A549 (cell line): Measurements from ENCODE around the gene EGFL8. TPM values are rescaled to one million over a fixed set of nuclear protein-coding genes. Genes with fewer than 3 reads are reported as not detected.

Experiments
- ATAC-seq, 2 experiments: fragments of 200-7000 bp in 1 of 2; fragments of >200 bp in 1 of 2; cut with Nextera tagmentation in 1 of 2; cut with Tn5 transposase in 1 of 2; 3 replicates each; pipeline versions ENCODE4 v1.8.0 to v1.9.1; 2018 to 2020; ENCODE audit warnings: mild to moderate bottlenecking in 1 of 2, moderate library complexity in 1 of 2
- CTCF ChIA-PET: fragments of 300-600 bp; sonication (Branson Sonifier 250); formaldehyde crosslinking; extraction: SDS; loops from one replicate; lab custom pipeline; 2021; ENCODE audit warnings: antibody characterized with exemption, inconsistent platforms; lab: Yijun Ruan, JAX
- POLR2A ChIA-PET: fragments of 350-600 bp; formaldehyde crosslinking; extraction: SDS; loops from one replicate; lab custom pipeline; 2021; ENCODE audit warnings: antibody characterized with exemption, inconsistent platforms; lab: Yijun Ruan, JAX
- DNase-seq, 2 experiments: peaks; one replicate each; pipeline versions ENCODE4 v3.0.0 to v3.0.0-alpha.2; 2011 to 2016; ENCODE audit warnings: low read depth in 1 of 2, low spot score in 1 of 2
- FAIRE-seq: peaks from 2 replicates; lab custom pipeline; 2011; peaks lifted over from hg19 to GRCh38; lab: Jason Lieb, UNC
- H3K27ac ChIP-seq, 2 experiments: fragments of >200 bp; sonication (Bioruptor Twin); formaldehyde crosslinking; 3 replicates each; pipeline ENCODE4 v1.5.1; 2016 to 2017
- H3K4me1 ChIP-seq: fragments of >200 bp; sonication (Bioruptor Twin); formaldehyde crosslinking; 3 replicates; pipeline ENCODE4 v1.6.1; 2016
- H3K4me2 ChIP-seq: fragments of >200 bp; sonication (Bioruptor Twin); formaldehyde crosslinking; 3 replicates; pipeline ENCODE4 v1.6.1; 2016
- H3K4me3 ChIP-seq: fragments of >200 bp; sonication (Bioruptor Twin); formaldehyde crosslinking; 3 replicates; pipeline ENCODE4 v1.5.1; 2016
- H3K9me3 ChIP-seq: fragments of >200 bp; sonication (Bioruptor Twin); formaldehyde crosslinking; 3 replicates; pipeline ENCODE4 v1.6.1; 2016
- CBX8 ChIP-seq: fragments of 200-600 bp; sonication (generic); IDR thresholded peaks from 2 replicates; pipeline ENCODE4 v1.6.1; 2016
- EHF ChIP-seq: fragments of 250-450 bp; sonication (Bioruptor Pico); IDR thresholded peaks from 2 replicates; pipeline ENCODE4 v1.5.0; 2020; ENCODE audit warnings: mild to moderate bottlenecking
- EHMT2 ChIP-seq: fragments of 200-600 bp; sonication (generic); IDR thresholded peaks from 2 replicates; pipeline ENCODE4 v1.6.1; 2016; ENCODE audit warnings: antibody characterized with exemption, low read depth, mild to moderate bottlenecking, moderate library complexity
- ESRRA ChIP-seq: fragments of 150-350 bp; IDR thresholded peaks from 2 replicates; pipeline ENCODE4 v1.6.1; 2014; ENCODE audit warnings: mild to moderate bottlenecking, low read length, borderline replicate concordance
- FOSB ChIP-seq: fragments of 250-450 bp; sonication (Bioruptor Pico); IDR thresholded peaks from 2 replicates; pipeline ENCODE4 v1.5.0; 2020; ENCODE audit warnings: mild to moderate bottlenecking, moderate library complexity
- FOSL2 ChIP-seq, 2 experiments: fragments of 450-650 bp in 1 of 2; fragments of >200 bp in 1 of 2; sonication (Bioruptor Twin) in 1 of 2; formaldehyde crosslinking; IDR thresholded peaks; 2 replicates each; pipeline versions ENCODE4 v1.5.0 to v1.6.1; 2016 to 2020; ENCODE audit warnings: mild to moderate bottlenecking in 1 of 2, moderate library complexity in 1 of 2
- FOXS1 ChIP-seq: fragments of 250-450 bp; sonication (Bioruptor Pico); IDR thresholded peaks from 2 replicates; pipeline ENCODE4 v1.5.0; 2020; ENCODE audit warnings: mild to moderate bottlenecking, moderate library complexity
- GATA3 ChIP-seq: IDR thresholded peaks from 2 replicates; pipeline ENCODE4 v1.6.1; 2012; ENCODE audit warnings: borderline replicate concordance
- HDAC2 ChIP-seq: fragments of 200-600 bp; sonication (generic); IDR thresholded peaks from 2 replicates; pipeline ENCODE4 v1.6.1; 2016
- HOXB5 ChIP-seq: fragments of 250-450 bp; sonication (Bioruptor Pico); IDR thresholded peaks from 2 replicates; pipeline ENCODE4 v1.5.0; 2020; ENCODE audit warnings: mild to moderate bottlenecking, moderate library complexity
- JUNB ChIP-seq: fragments of >200 bp; sonication (Bioruptor Twin); formaldehyde crosslinking; IDR thresholded peaks from 2 replicates; pipeline ENCODE4 v1.6.1; 2016
- KDM1A ChIP-seq: fragments of 200-600 bp; sonication (generic); IDR thresholded peaks from 2 replicates; pipeline ENCODE4 v1.6.1; 2016; ENCODE audit warnings: low read depth, mild to moderate bottlenecking
- MAFK ChIP-seq: fragments of 450-650 bp; IDR thresholded peaks from 2 replicates; pipeline ENCODE4 v1.6.1; 2014; ENCODE audit not compliant: partially characterized antibody
- MYC ChIP-seq: IDR thresholded peaks from 2 replicates; pipeline ENCODE4 v1.6.1; 2012; ENCODE audit warnings: mild to moderate bottlenecking, inconsistent platforms, low read length, improper control_type of control experiment, borderline replicate concordance
- PHF8 ChIP-seq: fragments of 200-600 bp; sonication (generic); IDR thresholded peaks from 2 replicates; pipeline ENCODE4 v1.6.1; 2016; ENCODE audit warnings: low read depth, mild to moderate bottlenecking, antibody characterized with exemption, moderate library complexity, borderline replicate concordance
- POLR2AphosphoS2 ChIP-seq: conservative IDR thresholded peaks from 2 replicates; pipeline ENCODE4 v1.6.1; 2012; ENCODE audit warnings: low read length, improper control_type of control experiment, inconsistent platforms
- RAD21 ChIP-seq, 2 experiments: fragments of >200 bp in 1 of 2; sonication (Bioruptor Twin) in 1 of 2; formaldehyde crosslinking in 1 of 2; IDR thresholded peaks in 1 of 2; conservative IDR thresholded peaks in 1 of 2; 2 replicates in 1 of 2; 3 replicates in 1 of 2; pipeline ENCODE4 v1.6.1; 2012 to 2018; ENCODE audit warnings: inconsistent platforms in 1 of 2
- RCOR1 ChIP-seq: fragments of 150-350 bp; IDR thresholded peaks from 2 replicates; pipeline ENCODE4 v1.6.1; 2014; ENCODE audit warnings: antibody characterized with exemption, low read length, low read depth
- RFX5 ChIP-seq: fragments of 450-650 bp; IDR thresholded peaks from 2 replicates; pipeline ENCODE4 v1.7.1; 2014; ENCODE audit warnings: antibody characterized with exemption, mild to moderate bottlenecking, moderate library complexity
- TFCP2L1 ChIP-seq: fragments of 250-450 bp; sonication (Bioruptor Pico); IDR thresholded peaks from 2 replicates; pipeline ENCODE4 v1.5.0; 2021; ENCODE audit warnings: mild to moderate bottlenecking
- TP53 ChIP-seq: fragments of 250-450 bp; sonication (Bioruptor Pico); IDR thresholded peaks from 2 replicates; pipeline ENCODE4 v1.5.0; 2021; ENCODE audit warnings: mild to moderate bottlenecking, moderate library complexity
- USF2 ChIP-seq: fragments of 450-650 bp; IDR thresholded peaks from 2 replicates; pipeline ENCODE4 v1.6.1; 2014; ENCODE audit warnings: antibody characterized with exemption
- WGBS: methylation state at CpG from one replicate; pipeline ENCODE4 v1.1.6; 2017; ENCODE audit errors: missing lambda C conversion rate; 5-methylcytosine and 5-hydroxymethylcytosine counted together
- polyA plus RNA-seq, 4 experiments: library from polyadenylated mRNA; depleted of rRNA in 3 of 4; stranded (reverse); fragments of >200 nt; fragmentation: RNase III in 1 of 4; extraction: RNeasy Plus Mini Kit Qiagen cat#74134 plus additional on column Dnase treatment in 1 of 4; gene quantifications; 2 replicates in 3 of 4; 3 replicates in 1 of 4; pipeline ENCODE4 v1.2.3, GENCODE V29; 2011 to 2017
- TF ChIP-seq, protein P1 (sequence below): IDR thresholded peaks from 2 replicates; pipeline ENCODE4 v1.6.1; 2012
- TF ChIP-seq, protein P2 (sequence below): fragments of >200 bp; sonication (Bioruptor Twin); formaldehyde crosslinking; IDR thresholded peaks from 3 replicates; pipeline ENCODE4 v1.6.1; 2016
- TF ChIP-seq, protein P3 (sequence below): IDR thresholded peaks from 2 replicates; pipeline ENCODE4 v1.6.1; 2012
- TF ChIP-seq, protein P4 (sequence below): fragments of >200 bp; sonication (Bioruptor Twin); formaldehyde crosslinking; IDR thresholded peaks from 2 replicates; pipeline ENCODE4 v1.6.1; 2016

Gene EGFL8
- polyA plus RNA-seq, 2 of the 4 experiments (the other 2 are of a cell fraction): 2.0 to 3.1 TPM

DNA sequence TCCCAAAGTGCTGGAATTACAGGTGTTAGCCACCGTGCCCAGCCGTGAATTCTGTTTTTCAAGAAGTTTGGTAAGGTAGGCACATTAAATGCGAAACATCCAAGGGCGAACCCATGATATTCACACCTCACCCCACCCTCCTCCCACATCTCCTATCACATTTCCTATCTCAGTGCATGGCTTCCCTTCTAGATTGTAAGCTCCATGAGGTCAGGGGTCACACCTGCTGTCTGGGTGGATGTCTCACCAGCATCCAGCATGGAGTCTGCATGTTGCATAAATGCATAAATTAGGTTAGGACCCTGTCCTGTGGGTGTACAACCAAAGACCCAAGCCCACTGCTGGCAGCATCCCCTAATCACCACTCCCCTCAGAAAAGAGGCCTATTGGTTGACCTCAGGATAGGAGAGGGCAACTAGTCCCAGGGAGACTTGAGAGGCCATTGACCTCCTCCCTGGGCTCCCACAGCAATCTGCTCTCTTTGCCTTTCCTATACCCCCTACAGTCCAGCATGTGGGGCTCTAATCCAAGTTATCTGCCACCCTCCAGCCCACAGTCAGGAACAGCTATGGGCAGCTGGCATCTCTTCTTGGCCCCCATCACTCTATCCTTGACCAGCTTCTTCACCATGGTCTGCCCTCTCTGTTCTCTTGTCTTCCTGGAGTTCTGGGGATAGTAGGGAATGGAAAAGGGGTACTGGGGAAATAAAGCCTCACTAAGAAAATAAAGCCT lies 16.8 kb upstream of the EGFL8 start:
- H3K4me2 ChIP-seq: no peak overlapping the region
- no peak overlapping the region for H3K4me3 ChIP-seq
- H3K4me1 ChIP-seq: peaks cover 8% of the 10 kb centered on the region; the same call in 2 of the 3 replicates
- H3K27ac ChIP-seq: no peak overlapping the region
- no peak for DNase-seq
- WGBS: 90% methylated on average over 4 of the region's 4 CpGs
- TF ChIP-seq RAD21 (conservative IDR thresholded peaks at IDR 0.05 in 1 of 2, IDR thresholded peaks at IDR 0.05 in 1 of 2): 0 out of 5 replicates have a peak, but pooled peaks of 1 of the 2 experiments have one; percentile 16
- TF ChIP-seq, protein P1, sequence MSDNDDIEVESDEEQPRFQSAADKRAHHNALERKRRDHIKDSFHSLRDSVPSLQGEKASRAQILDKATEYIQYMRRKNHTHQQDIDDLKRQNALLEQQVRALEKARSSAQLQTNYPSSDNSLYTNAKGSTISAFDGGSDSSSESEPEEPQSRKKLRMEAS: no peak
- TF ChIP-seq GATA3: no peak
- TF ChIP-seq, protein P2, sequence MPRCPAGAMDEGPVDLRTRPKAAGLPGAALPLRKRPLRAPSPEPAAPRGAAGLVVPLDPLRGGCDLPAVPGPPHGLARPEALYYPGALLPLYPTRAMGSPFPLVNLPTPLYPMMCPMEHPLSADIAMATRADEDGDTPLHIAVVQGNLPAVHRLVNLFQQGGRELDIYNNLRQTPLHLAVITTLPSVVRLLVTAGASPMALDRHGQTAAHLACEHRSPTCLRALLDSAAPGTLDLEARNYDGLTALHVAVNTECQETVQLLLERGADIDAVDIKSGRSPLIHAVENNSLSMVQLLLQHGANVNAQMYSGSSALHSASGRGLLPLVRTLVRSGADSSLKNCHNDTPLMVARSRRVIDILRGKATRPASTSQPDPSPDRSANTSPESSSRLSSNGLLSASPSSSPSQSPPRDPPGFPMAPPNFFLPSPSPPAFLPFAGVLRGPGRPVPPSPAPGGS: no peak
- TF ChIP-seq MAFK: no peak
- TF ChIP-seq KDM1A: no peak
- no peak for TF ChIP-seq USF2
- ChIA-PET POLR2A (no interaction called here), CTCF (interaction anchor here (4.2 kb wide), 1 partner anchor 29 kb away, joined by 15 read pairs; no protein-coding TSS in a partner anchor)
- peak in 1 of 2 experiments; percentile 52; a peak in 3 of 6 replicates for ATAC-seq
- H3K9me3 ChIP-seq: no peaks in the 10 kb centered on the region
- FAIRE-seq: no peak

- ChIA-PET POLR2A (no interaction called here), CTCF (interaction anchor here (4.2 kb wide), 1 partner anchor 30 kb away, joined by 15 read pairs; no protein-coding TSS in a partner anchor)
- FAIRE-seq: no peak
- Histone ChIP-seq H3K4me3 (no peak overlapping the region), H3K4me2 (no peak overlapping the region), H3K27ac (no peak overlapping the region), H3K4me1 (peaks cover 17% of the 10 kb centered on the region; the same call in 2 of the 3 replicates), H3K9me3 (no peaks in the 10 kb centered on the region)
- no peak for DNase-seq
- TF ChIP-seq MYC: no peak
- no peak for TF ChIP-seq EHF (CRISPR knock-in tag)
- no peak for TF ChIP-seq HDAC2
- WGBS: 81% methylated on average over 38 of the region's 39 CpGs
- no peak for ATAC-seq
Measured at GRCh38 chr6:32148289-32149091, 15.9 kb upstream of the EGFL8 start.

GRCh38 chr6:32149092-32149755 lies 15.2 kb upstream of the EGFL8 start:
- peaks cover 17% of the 10 kb centered on the region; the same call in 2 of the 3 replicates for H3K4me1 ChIP-seq
- no peak overlapping the region for H3K27ac ChIP-seq
- ChIA-PET CTCF (no interaction called here), POLR2A (no interaction called here)
- DNase-seq (no peak), FAIRE-seq (no peak), ATAC-seq (no peak)
- no peak for TF ChIP-seq JUNB
- TF ChIP-seq EHMT2: no peak
- no peak for TF ChIP-seq FOXS1 (CRISPR knock-in tag)
- TF ChIP-seq TFCP2L1 (CRISPR knock-in tag): no peak
- TF ChIP-seq POLR2AphosphoS2: no peak
- no peak for TF ChIP-seq ESRRA
- no peak for TF ChIP-seq FOSL2 (IDR thresholded peaks at IDR 0.05)
- no peak for TF ChIP-seq FOSL2 (CRISPR knock-in tag; IDR thresholded peaks at IDR 0.05)
- no peak for TF ChIP-seq RCOR1
- TF ChIP-seq, protein P3, sequence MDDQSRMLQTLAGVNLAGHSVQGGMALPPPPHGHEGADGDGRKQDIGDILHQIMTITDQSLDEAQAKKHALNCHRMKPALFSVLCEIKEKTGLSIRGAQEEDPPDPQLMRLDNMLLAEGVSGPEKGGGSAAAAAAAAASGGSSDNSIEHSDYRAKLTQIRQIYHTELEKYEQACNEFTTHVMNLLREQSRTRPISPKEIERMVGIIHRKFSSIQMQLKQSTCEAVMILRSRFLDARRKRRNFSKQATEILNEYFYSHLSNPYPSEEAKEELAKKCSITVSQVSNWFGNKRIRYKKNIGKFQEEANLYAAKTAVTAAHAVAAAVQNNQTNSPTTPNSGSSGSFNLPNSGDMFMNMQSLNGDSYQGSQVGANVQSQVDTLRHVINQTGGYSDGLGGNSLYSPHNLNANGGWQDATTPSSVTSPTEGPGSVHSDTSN: no peak
- TF ChIP-seq PHF8: no peak
- no peak for TF ChIP-seq RFX5
- TF ChIP-seq, protein P4, sequence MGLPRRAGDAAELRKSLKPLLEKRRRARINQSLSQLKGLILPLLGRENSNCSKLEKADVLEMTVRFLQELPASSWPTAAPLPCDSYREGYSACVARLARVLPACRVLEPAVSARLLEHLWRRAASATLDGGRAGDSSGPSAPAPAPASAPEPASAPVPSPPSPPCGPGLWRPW: no peak
- no peak for TF ChIP-seq TP53 (CRISPR knock-in tag)
- no peak for TF ChIP-seq HOXB5 (CRISPR knock-in tag)
- TF ChIP-seq RAD21 (conservative IDR thresholded peaks at IDR 0.05 in 1 of 2, IDR thresholded peaks at IDR 0.05 in 1 of 2): no peak
- no peak for TF ChIP-seq CBX8
- no peak for TF ChIP-seq FOSB (CRISPR knock-in tag)
- 88% methylated on average over 28 of the region's 47 CpGs for WGBS
- H3K4me3 ChIP-seq: no peak overlapping the region
- H3K4me2 ChIP-seq: no peak overlapping the region
- no peaks in the 10 kb centered on the region for H3K9me3 ChIP-seq
